Measurements from ENCODE around the gene SREBF2. TPM values are rescaled to one million over a fixed set of nuclear protein-coding genes. Genes with fewer than 3 reads are reported as not detected.
A peak's percentile ranks its signal among the peaks of the same experiment; 100 is the strongest.
"Not testable (repeated sequence)": the region's sequence is repeated elsewhere in the genome, so short reads cannot be mapped to it uniquely, and the experiment has no call there.

Gene SREBF2
- total RNA-seq, 1 donor from 2014 or later: 26.0 TPM

DNA sequence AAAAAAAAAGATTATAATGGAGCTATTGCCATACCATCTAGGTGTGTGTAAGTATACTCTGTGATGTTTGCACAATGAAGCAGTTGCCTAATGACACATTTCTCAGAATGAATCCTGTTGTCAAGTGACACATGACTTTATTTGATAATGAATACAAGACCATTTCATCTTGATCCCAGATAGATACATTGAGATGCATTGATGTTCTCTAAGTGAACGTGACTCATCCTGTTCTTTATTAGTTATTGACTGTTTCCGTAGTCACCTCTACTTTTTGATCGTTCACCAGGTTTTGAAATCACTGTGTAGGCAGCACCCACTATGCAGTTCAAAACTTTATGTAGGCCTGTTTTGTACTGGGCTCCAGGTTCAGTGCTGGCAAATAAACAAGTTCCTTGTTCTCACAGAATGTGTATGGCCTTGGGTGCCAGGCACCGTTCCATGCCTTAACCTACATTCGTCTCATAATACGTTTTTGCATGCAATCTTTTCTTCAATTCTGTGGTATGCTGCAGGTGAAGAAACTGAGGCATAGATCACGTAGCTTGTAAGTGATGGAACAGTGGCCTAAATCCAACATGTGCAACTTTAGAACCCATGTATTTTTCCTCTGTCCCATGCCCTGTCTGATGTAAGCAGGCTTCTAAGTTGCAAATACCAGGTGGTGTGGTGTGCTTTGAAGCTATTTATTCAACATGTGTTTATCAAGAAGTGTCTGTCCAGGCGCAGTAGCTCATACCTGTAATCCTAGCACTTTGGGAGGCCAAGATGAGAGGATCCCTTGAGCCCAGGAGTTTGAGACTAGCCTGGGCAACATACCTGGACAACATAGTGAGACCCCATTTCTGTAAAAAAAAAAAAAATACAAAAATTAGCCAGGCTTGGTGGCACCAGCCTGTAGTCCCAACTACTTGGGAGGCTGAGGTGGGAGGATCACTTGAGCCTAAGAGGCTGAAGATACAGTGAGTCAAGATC is 10.4 kb downstream of the SREBF2 start:
- DNase-seq (ENCODE audit: low spot score): no peak

DNA sequence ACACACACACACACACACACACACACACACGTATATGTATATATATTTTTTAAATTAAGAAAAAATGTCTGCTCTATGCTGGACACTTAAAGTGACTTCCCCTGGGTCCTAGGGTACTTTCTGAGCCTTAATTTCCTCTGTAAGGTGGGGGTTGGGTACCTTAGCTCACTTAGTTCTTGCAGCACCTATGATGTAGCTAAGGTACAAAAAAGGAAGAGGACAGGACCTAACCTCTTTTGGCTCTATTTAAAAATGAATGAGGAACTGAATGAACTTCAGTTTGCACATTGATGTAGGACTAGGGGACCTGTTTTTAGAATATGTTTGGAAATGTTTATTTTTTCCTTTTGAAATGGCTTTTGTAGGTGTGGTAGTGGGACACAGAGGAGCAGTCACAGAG is 11.1 kb downstream of the SREBF2 start:
- DNase-seq (ENCODE audit: low spot score): no peak

DNA sequence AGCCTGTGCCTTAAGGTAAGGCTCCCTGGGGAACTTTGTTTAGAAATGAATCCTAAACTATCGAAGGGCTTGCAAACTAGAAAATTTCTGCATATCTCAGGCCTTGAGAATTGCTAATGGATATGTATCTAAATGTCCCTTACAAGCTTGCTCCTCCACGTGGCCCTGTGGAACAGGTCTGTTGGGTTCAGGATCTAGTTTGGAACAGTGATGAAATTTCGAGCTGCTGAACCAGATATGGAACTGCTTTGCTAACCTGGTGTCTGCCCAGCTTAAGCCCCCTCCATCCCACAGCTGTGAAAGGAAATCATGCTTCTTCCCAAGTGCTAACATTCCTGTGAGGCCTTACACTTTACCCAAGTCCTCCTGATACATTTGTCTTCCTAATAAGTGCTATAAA is 11.6 kb downstream of the SREBF2 start:
- peak; percentile 54 for DNase-seq (ENCODE audit: low spot score)

DNA sequence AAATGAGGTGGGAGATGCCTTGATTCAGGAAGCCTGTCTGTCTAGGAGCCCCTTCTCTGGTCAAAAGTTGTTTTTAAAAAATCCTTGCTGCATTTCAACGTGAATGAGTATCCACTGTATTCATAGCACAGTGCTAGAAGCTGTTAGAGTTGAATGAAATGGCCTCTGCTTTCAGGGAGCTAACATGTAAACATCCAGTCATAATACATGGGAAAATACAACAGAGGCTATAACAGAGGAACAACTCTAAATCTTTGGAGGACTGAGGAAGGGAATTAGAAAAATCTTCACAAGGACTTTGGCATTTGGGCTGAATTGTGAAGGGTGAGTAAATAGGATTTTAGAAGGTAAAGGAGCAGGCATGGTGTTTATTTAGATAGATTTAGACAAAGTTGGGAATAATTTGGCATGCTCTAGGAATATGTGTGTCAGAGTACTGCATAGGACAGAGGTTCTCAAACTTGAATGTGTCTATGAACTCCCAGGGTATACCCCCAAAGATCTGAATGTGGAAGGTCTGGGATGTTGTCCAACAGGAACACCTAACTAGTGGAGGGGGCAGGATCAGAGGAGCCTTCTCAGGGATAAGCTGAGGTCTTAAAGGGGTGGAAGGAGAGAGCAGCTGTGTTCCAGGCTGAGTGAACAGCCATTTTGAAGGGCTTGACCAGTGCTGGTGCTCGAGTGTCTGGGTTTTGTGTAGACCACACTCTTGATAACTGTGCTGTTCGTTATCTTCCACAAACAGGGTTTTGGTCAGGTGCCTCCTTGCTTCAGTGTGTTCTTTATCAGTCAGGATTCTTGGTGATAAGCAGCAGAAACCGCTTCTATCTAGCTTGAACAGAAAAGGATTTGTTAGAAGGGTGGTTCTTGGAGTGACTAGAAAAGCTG is 12.7 kb downstream of the SREBF2 start:
- peak; percentile 57 for DNase-seq (ENCODE audit: low spot score)

DNA sequence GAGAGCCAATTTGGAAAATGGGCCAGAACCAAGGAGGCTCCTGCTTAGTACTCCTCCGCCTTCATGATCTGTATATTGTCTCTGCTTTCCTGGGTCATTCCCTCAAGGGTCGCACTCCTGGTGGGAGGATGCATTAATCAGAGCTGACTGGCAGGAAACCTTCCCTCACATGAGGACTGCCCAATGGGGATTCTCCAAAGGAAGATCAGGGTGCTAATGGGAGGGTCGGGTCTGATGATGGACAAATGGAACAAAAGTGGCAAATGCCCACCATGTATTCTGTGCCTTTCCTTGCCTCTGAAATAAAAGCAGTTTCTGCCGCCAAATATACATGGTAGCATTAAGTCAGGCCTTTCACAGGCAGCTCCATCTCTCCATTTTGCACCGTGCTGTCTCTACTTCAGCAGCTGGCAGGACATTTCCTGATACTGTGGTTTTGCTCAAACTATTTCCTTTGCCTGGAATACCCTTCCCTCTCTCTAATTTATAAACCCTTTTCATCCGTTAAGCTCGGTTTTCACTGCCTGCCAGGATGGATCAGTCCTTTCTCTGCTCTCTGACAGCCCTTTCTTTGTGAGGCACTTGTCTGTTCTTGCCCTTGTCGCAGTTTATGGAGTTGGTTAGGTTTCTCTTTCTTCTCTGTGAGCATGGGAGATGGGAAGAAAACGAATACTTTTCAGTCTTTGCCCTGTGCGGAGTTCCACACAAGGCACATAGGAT is 13.5 kb downstream of the SREBF2 start:
- peak; percentile 61 for DNase-seq (ENCODE audit: low spot score)

DNA sequence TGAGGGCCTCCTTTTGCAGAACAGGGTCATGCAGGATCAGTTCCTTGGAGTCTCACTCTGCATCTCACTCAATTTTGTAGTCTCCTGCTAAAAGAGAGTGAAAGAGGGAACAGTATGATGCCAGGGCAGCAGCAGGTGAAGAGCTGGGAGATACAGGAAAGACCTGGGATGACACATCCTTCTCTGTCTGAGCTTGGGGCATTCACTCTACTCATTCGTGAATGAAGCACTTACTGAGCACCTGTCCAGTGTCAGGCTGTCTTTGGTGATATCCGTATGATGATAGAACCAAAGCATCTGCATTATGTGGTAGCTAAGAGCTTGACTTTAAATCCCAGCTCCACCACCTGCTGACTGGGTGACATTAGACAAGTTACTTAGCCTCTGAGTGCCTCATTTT is 14.4 kb downstream of the SREBF2 start:
- DNase-seq (ENCODE audit: low spot score): no peak

DNA sequence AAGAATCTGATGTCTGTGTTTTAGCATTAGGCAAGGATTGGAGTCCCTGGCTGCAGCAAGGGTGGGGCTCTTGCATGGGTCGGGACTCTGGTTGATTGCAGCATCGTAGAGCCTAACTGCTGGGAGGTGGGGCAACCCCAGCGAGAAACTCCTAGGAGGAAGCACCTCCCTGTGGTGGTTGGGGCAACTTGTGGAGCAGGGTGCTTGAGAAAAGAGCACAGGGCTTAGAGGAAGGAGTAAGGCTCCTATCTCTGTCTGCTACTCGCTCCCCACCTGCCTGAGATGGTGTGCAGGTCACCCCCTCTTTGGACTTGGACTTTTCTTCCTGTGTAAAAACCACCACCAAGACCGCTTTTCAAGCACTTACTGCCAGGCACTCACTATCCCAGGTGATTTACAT is 15.6 kb downstream of the SREBF2 start:
- DNase-seq (ENCODE audit: low spot score): peak; percentile 71

DNA sequence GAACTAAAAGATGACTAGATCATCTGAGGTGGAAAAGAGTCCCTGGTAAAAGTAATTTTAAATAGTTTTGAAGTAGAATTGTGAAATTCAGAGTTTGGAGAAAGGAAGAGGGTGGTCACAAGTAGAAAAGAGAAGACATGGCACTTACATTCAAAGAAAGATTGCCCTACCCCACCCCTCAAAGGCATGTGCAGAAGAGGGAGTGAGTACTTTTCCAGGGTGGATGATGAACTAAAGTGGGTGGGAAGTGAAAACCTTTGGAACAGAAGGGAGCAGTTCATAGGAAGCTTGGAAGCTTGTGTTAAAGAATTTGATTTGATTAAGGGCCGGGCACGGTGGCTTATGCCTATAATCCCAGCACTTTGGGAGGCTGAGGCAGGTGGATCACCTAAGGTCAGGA is 23.6 kb downstream of the SREBF2 start:
- DNase-seq (ENCODE audit: low spot score): no peak

DNA sequence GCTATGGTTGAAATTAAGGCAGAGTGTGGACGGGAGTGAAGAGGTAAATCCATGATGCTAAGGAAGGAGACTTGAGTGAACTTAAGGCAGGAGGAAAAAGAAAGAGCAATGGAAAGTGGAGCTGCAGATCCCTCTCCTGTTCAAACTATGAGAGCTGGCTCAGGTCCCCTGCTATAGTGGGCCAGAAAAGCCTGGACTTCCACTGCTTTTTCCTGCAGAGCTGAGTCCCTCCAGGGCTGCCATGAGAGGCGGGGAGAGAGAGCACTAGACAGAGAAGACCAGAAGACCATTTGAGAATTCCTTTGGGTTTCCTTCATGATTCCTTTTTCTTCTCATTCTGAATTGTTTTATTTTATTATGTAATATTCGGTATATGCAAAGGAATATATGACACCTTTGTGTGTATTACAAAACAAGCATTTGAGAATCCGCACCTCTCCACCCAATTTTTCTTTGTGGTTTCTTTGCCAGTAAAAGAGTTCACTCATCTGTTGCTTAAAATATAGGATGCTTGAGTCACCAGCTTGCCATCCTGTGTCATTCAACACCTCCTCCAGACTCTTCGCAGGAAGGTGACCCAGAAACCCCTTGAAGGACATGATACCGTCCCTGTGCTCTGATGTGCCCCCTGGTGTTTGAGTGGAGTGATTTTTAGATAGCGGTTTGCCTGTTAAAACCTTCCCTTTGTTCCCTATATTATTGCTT is 24.4 kb downstream of the SREBF2 start:
- no peak for DNase-seq (ENCODE audit: low spot score)

DNA sequence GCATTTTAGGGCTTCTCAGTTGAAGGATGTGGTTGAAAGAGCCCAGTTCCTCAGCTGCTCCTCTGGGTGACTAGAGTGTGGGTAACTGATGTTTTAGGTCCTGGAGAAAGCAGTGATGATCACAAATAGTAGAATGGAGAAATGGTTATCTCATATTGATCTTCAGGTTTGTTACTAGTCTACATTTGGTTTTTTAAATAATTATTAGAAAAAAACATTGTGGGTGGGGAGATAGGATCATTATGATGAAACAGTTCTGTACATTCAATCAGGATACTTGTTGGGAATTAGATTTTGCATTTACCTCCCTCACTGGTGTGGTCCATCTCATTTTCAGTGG is 24.9 kb downstream of the SREBF2 start:
- no peak for DNase-seq (ENCODE audit: low spot score)

DNA sequence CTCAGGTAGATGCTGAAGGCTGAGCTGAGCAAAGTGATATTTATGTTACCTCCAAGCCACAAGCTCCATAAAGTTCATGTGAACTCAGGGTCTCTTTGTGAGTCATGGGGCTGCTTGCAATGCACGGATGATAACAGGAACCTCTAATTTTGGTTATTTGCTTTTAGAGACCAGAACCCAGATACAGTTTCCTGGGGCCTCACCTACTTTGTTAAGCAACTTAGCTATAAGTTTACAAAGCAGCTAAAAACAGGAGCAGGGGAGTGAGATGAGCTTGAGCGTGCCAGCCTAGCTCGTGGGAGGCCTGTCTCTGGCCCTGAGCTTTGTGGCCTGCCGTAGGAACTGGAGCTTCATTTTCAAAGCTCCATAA is 29.2 kb downstream of the SREBF2 start:
- peak; percentile 29 for DNase-seq (ENCODE audit: low spot score)

DNA sequence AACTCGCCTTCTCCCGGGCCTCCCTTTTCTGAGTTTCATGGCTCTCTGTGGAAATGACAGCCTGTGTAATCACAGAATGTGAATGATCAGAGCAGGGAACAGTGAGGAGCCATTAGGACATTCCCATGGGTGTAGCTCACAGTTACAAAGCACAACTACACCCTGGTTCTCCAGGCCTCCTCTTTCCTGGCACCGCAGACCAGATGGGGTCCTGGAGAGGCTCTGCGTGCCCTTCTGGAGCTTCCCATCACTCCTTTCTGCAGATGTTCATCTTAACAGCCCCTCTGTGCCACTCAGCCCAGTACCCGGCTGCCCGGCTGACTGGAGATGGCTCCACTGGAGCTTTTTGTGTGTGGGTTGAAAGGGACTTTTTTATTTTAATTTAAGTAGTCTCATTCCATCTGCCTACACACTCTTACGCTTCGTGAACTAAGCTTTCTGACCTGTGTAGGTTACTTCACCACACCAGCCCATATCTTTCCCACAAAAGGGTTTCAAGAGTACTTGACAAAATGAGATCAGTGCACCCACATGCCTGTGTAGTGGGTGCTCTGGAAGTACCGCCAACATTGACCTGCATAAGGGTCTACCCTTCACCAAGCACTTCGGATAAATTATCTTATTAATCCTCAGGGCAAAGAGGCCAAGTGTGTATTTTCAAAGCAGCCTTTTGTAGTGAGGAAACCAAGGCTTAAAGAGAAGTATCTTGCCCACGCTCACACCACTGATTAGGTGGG is 29.8 kb downstream of the SREBF2 start:
- DNase-seq (ENCODE audit: low spot score): no peak

DNA sequence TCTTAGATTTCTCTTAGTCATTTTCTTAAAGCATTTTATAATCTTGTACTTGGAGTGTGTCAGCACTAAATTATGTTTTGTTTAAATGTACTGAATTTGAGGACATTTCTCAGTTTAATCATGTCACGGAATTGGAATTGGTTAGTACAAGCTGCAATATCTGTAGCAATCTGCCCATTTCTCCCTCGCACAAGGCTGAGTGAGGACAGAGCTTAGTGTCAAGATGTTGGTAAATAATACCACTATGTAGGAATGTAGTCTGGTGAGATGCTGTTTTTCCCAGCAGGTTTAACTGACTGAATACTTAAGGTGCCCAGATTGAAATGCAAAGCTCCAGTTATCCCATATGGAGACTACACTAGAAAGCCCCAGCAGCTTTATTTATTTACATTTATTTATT is 30.6 kb downstream of the SREBF2 start:
- no peak for DNase-seq (ENCODE audit: low spot score)

DNA sequence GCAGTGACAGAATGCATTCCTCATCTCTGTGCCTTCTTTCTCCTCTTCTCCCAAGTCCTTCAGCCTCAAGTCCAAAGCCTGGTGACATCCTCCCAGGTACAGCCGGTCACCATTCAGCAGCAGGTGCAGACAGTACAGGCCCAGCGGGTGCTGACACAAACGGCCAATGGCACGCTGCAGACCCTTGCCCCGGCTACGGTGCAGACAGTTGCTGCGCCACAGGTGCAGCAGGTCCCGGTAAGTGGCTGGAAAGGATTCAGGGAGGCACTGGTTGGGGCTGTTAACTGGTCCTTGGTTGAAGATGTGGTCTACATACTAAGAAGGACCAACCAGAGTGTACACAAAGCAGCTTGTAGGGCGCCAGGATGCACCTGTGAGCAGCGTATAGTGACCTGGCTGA is 35.7 kb downstream of the SREBF2 start:
- DNase-seq (ENCODE audit: low spot score): no peak

DNA sequence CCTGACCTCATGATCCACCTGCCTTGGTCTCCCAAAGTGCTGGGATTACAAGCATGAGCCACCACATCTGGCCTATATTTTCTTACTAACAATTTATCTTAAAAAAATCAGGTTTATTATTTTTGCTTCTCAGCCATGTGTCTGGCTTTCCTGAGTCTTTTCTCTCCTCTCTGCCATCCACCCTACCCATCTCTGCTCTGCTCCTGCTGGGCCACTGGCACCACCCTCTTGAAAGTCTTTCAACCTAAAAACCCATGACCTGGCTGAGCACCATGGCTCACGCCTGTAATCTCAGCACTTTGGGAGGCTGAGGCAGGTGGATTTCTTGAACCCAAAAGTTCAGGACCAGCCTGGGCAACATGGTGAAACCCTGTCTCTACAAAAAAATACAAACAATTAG is 37.2 kb downstream of the SREBF2 start:
- DNase-seq (ENCODE audit: low spot score): not testable (repeated sequence)

DNA sequence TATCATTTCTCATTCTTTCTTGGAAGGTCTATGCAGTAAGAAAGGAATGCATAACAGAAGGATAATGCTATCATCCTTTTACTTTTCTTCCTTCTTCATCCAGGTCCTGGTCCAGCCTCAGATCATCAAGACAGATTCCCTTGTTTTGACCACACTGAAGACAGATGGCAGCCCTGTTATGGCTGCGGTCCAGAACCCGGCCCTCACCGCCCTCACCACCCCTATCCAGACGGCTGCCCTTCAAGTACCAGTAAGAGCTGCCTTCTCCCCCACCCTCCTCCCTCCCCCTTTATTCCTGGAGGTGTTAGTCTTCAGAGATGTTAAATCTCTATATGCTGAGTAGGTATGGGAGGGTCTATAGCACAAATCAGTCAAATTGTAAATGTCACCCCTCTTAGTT is 37.9 kb downstream of the SREBF2 start:
- no peak for DNase-seq (ENCODE audit: low spot score)

DNA sequence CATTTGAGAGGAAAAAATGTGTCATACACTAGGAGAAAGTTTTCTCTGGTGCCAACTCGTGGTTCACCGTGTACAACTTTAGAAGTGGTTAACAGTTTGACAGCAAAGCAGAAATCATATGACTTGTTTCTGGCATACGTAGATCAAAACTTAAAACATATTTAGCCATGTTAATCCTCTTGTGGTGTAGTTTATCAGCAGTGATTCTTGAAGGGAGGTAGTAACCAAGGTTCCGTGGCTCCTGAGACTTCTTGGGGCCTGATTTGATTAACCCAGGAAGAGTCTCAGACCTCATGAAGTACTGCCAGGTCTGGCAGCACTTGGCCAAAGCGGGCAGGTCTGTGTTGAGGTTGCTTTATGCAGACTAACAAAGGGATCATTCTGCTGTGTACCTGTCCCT is 40.5 kb downstream of the SREBF2 start:
- no peak for DNase-seq (ENCODE audit: low spot score)

DNA sequence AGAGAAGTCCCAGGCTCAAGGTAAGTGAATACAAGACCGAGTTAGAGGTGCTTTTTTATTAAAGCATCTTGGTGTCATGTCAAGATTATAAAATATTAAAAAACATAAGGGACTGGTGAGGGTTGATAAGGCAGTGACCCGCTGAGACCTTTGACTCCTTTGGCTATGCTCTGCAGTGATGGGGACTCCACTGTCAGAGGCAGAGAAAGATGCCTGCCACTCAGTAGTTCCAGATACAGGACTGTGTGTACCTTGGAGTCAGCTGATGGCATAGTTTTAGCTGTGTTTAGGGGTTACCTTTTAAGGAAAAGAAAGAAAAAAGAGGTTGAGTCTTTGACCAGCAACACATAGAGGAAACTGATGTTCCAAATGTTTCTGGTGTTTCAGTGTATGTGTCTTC is 41.2 kb downstream of the SREBF2 start:
- no peak for DNase-seq (ENCODE audit: low spot score)

DNA sequence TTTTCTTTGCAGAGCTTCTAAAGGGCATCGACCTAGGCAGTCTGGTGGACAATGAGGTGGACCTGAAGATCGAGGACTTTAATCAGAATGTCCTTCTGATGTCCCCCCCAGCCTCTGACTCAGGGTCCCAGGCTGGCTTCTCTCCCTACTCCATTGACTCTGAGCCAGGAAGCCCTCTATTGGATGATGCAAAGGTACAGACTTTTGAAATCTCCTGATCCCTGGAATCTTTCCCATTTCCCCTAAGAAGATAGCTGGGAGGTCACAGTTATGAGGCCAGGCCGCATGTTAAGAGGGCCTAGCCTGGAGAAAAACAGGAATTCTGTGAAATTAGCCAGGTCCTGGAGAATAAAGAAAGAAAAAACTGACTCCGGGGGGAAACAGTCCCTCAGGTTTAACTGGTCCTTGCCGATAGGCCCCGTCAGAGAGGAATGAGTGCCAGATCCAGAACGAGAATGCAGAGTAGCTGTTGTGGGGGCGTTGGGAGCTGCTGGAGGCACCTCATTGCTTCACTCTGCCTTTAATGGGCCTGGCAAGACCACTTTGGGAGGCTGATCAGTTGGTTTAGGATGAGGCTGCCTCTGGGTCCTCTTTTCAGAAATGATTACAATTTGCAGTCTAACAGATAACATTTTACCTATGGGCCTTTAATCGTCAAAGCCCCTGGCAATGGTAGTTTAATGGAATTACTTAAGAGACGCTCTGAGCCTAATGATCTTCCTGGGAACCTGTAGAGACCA is 42.8 kb downstream of the SREBF2 start:
- no peak for DNase-seq (ENCODE audit: low spot score)

DNA sequence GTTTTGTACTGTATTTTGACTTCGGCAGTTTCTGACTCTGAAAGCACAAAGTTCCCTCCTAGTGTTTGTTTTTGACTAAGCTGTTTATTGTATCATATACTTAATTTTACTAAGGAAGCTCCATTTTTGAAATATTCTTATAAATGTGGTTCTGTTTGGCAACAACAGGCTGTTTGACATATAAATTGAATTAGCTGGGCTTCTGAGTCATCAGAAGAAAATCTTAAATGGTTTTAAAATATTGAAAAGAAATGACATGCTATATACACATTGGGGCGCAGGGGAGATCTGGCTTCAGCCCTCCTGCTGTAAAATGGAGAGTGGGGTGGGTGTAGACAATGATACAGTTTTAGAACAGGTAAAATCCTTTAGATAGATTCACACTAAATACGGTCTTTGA is 43.4 kb downstream of the SREBF2 start:
- no peak for DNase-seq (ENCODE audit: low spot score)

Measured in umbilical cord (tissue), 2 donors.